Mesendoderm (in vitro differentiated cells): ENCODE measurements around the gene TRIM28. TPM values are rescaled to one million over a fixed set of nuclear protein-coding genes. Genes with fewer than 3 reads are reported as not detected.

Source experiments
- DNase-seq: peaks from one replicate; pipeline ENCODE4 v3.0.0; 2013
- H2AK5ac ChIP-seq: 2 replicates; pipeline ENCODE4 v1.6.1; 2013; ENCODE audit warnings: low read length, inconsistent platforms
- H2BK120ac ChIP-seq: 2 replicates; pipeline ENCODE4 v1.6.1; 2013; ENCODE audit warnings: low read depth, mild to moderate bottlenecking, low read length, moderate library complexity, mixed read lengths
- H2BK15ac ChIP-seq: replicated peaks from 2 replicates; pipeline ENCODE4 v1.6.1; 2013; ENCODE audit warnings: low read depth, mild to moderate bottlenecking, moderate library complexity
- H2BK5ac ChIP-seq: 2 replicates; pipeline ENCODE4 v1.6.1; 2013; ENCODE audit warnings: low read length, inconsistent platforms
- H3K18ac ChIP-seq: 2 replicates; pipeline ENCODE4 v1.6.1; 2013; ENCODE audit warnings: mild to moderate bottlenecking, low read length, mixed read lengths
- H3K23ac ChIP-seq: one replicate; pipeline ENCODE4 v1.6.1; 2013; ENCODE audit warnings: low read length
- H3K27ac ChIP-seq: 2 replicates; pipeline ENCODE4 v1.5.1; 2013; ENCODE audit warnings: low read depth, mild to moderate bottlenecking, inconsistent platforms, low read length, moderate library complexity
- H3K27me3 ChIP-seq: 2 replicates; pipeline ENCODE4 v1.6.1; 2013; ENCODE audit warnings: low read length, control low read depth, mild to moderate bottlenecking, inconsistent platforms; ENCODE audit not compliant: insufficient read depth, poor library complexity
- H3K36me3 ChIP-seq: 2 replicates; pipeline ENCODE4 v1.6.1; 2013; ENCODE audit warnings: low read length, inconsistent platforms; ENCODE audit not compliant: control insufficient read depth, insufficient read depth
- H3K4ac ChIP-seq: one replicate; pipeline ENCODE4 v1.6.1; 2013; ENCODE audit warnings: low read depth, mild to moderate bottlenecking, low read length, moderate library complexity
- H3K4me1 ChIP-seq: 2 replicates; pipeline ENCODE4 v1.6.1; 2013; ENCODE audit warnings: low read depth, low read length, inconsistent platforms; ENCODE audit not compliant: control insufficient read depth
- H3K4me2 ChIP-seq: 2 replicates; pipeline ENCODE4 v1.6.1; 2013; ENCODE audit warnings: low read length
- H3K4me3 ChIP-seq: 2 replicates; pipeline ENCODE4 v1.5.1; 2013; ENCODE audit warnings: mild to moderate bottlenecking, low read length
- H3K56ac ChIP-seq: one replicate; pipeline ENCODE4 v1.6.1; 2013; ENCODE audit warnings: low read length
- H3K79me1 ChIP-seq: 2 replicates; pipeline ENCODE4 v1.6.1; 2013; ENCODE audit warnings: low read length, inconsistent platforms
- H3K79me2 ChIP-seq: 2 replicates; pipeline ENCODE4 v1.6.1; 2013; ENCODE audit warnings: mild to moderate bottlenecking, low read length; ENCODE audit not compliant: control insufficient read depth, insufficient read depth
- H3K9ac ChIP-seq: 2 replicates; pipeline ENCODE4 v1.6.1; 2013; ENCODE audit warnings: low read length, inconsistent platforms
- H4K5ac ChIP-seq: one replicate; pipeline ENCODE4 v1.6.1; 2013; ENCODE audit warnings: low read length
- H4K8ac ChIP-seq: one replicate; pipeline ENCODE4 v1.6.1; 2013; ENCODE audit warnings: low read depth, mild to moderate bottlenecking, control low read depth, low read length, moderate library complexity
- WGBS: extraction: QIAGEN DNeasy Blood & Tissue Kit; methylation state at CpG from one replicate; pipeline ENCODE4 v1.1.7; 2013; ENCODE audit warnings: low lambda C conversion rate, missing lambda C conversion rate; ENCODE audit not compliant: insufficient coverage; ENCODE audit errors: extremely low coverage; 5-methylcytosine and 5-hydroxymethylcytosine counted together
- polyA plus RNA-seq, 2 experiments: library from polyadenylated mRNA; stranded (reverse); fragments of 200-250 nt; gene quantifications; one replicate each; pipeline ENCODE4 v1.2.3, GENCODE V29; 2013

TRIM28 gene
- 1,044 TPM for polyA plus RNA-seq (2013, experiment 1 of 2)
- polyA plus RNA-seq (2013, experiment 2 of 2), result 1,033 TPM

- Histone ChIP-seq H3K79me2 (peaks cover 43% of the 10 kb centered on the region), H3K27ac (peak within 1 kb of the TSS; percentile 99), H3K4me3 (peak within 1 kb of the TSS; percentile 99), H3K79me1 (peaks cover 18% of the 10 kb centered on the region), H3K56ac (peak within 1 kb of the TSS; percentile 99), H2BK15ac (no peak within 1 kb of the TSS), H3K9ac (peak within 1 kb of the TSS; percentile 100), H2AK5ac (peak within 1 kb of the TSS; percentile 69), H3K18ac (peak within 1 kb of the TSS; percentile 85), H2BK120ac (no peak within 1 kb of the TSS), H3K4me2 (peak within 1 kb of the TSS; percentile 86), H4K8ac (peak within 1 kb of the TSS; percentile 98), H3K4me1 (peaks cover 8% of the 10 kb centered on the region), H3K27me3 (no peaks in the 10 kb centered on the region), H3K23ac (peak within 1 kb of the TSS; percentile 94), H2BK5ac (peak within 1 kb of the TSS; percentile 84), H4K5ac (no peak within 1 kb of the TSS), H3K36me3 (peaks cover 19% of the 10 kb centered on the region), H3K4ac (peak within 1 kb of the TSS; percentile 28)
- WGBS, result no CpG with 5 or more reads among the region's 73 CpGs
- DNase-seq, result peak; percentile 100
Measured at GRCh38 chr19:58543826-58544590, at the start of gene TRIM28. Gene TRIM28, plus strand, starts transcription at chr19:58544064. Its CDS starts 694 bp downstream, at chr19:58544758.

- no CpG with 5 or more reads among the region's 8 CpGs for WGBS
- Histone ChIP-seq H3K4me2 (no peak overlapping the region), H2BK15ac (no peak overlapping the region), H2AK5ac (no peak overlapping the region), H3K9ac (no peak overlapping the region), H4K5ac (no peak overlapping the region), H3K4ac (no peak overlapping the region), H3K27me3 (no peaks in the 10 kb centered on the region), H3K23ac (no peak overlapping the region), H3K56ac (no peak overlapping the region), H3K27ac (no peak overlapping the region), H3K4me1 (no peaks in the 10 kb centered on the region), H2BK5ac (no peak overlapping the region), H3K4me3 (no peak overlapping the region), H3K79me1 (peaks cover 4% of the 10 kb centered on the region), H3K18ac (no peak overlapping the region), H4K8ac (no peak overlapping the region), H3K36me3 (no peaks in the 10 kb centered on the region), H3K79me2 (no peaks in the 10 kb centered on the region), H2BK120ac (no peak overlapping the region)
- DNase-seq, result no peak
Measured at GRCh38 chr19:58497634-58498170, 46.2 kb upstream of the TRIM28 start.

- no peak overlapping the region for H3K23ac ChIP-seq
- no peak overlapping the region for H4K8ac ChIP-seq
- H3K27ac ChIP-seq, result no peak overlapping the region
- no peaks in the 10 kb centered on the region for H3K27me3 ChIP-seq
- peak overlapping the region; percentile 78 for H3K9ac ChIP-seq
- no CpG with 5 or more reads among the region's 22 CpGs for WGBS
- no peak overlapping the region for H3K18ac ChIP-seq
- H3K56ac ChIP-seq, result peak overlapping the region; percentile 96
- no peaks in the 10 kb centered on the region for H3K79me2 ChIP-seq
- H2BK5ac ChIP-seq, result no peak overlapping the region
- H3K4me1 ChIP-seq, result no peaks in the 10 kb centered on the region
- H2AK5ac ChIP-seq, result peak overlapping the region; percentile 10
- no peak overlapping the region for H2BK120ac ChIP-seq
- peak overlapping the region; percentile 99 for H3K4me2 ChIP-seq
- no peak for DNase-seq
- H3K79me1 ChIP-seq, result peaks cover 4% of the 10 kb centered on the region
- no peak overlapping the region for H3K4ac ChIP-seq
- no peak overlapping the region for H2BK15ac ChIP-seq
- H3K4me3 ChIP-seq, result peak overlapping the region; percentile 86
- no peaks in the 10 kb centered on the region for H3K36me3 ChIP-seq
- no peak overlapping the region for H4K5ac ChIP-seq
Measured at GRCh38 chr19:58498316-58499020, 45.4 kb upstream of the TRIM28 start.

- peak overlapping the region; percentile 99 for H3K4me2 ChIP-seq
- DNase-seq, result peak; percentile 100
- H2BK15ac ChIP-seq, result no peak overlapping the region
- H2BK120ac ChIP-seq, result no peak overlapping the region
- peaks cover 4% of the 10 kb centered on the region for H3K79me1 ChIP-seq
- H4K5ac ChIP-seq, result no peak overlapping the region
- H3K56ac ChIP-seq, result peak overlapping the region; percentile 99
- peak overlapping the region; percentile 35 for H3K18ac ChIP-seq
- peak overlapping the region; percentile 94 for H3K23ac ChIP-seq
- H2AK5ac ChIP-seq, result no peak overlapping the region
- no peaks in the 10 kb centered on the region for H3K36me3 ChIP-seq
- peak overlapping the region; percentile 45 for H2BK5ac ChIP-seq
- H3K9ac ChIP-seq, result peak overlapping the region; percentile 89
- no peak overlapping the region for H4K8ac ChIP-seq
- peak overlapping the region; percentile 86 for H3K4me3 ChIP-seq
- H3K4ac ChIP-seq, result no peak overlapping the region
- no peaks in the 10 kb centered on the region for H3K79me2 ChIP-seq
- peak overlapping the region; percentile 90 for H3K27ac ChIP-seq
- no peaks in the 10 kb centered on the region for H3K27me3 ChIP-seq
- WGBS, result no CpG with 5 or more reads among the region's 60 CpGs
- H3K4me1 ChIP-seq, result no peaks in the 10 kb centered on the region
Measured at GRCh38 chr19:58499021-58499927, 44.6 kb upstream of the TRIM28 start.

GRCh38 chr19:58500242-58500641, 43.6 kb upstream of the TRIM28 start:
- Histone ChIP-seq H3K4me3 (no peak overlapping the region), H3K56ac (peak overlapping the region; percentile 99), H2AK5ac (no peak overlapping the region), H2BK15ac (no peak overlapping the region), H3K27ac (no peak overlapping the region), H2BK120ac (no peak overlapping the region), H3K36me3 (no peaks in the 10 kb centered on the region), H3K27me3 (no peaks in the 10 kb centered on the region), H3K79me2 (no peaks in the 10 kb centered on the region), H3K18ac (no peak overlapping the region), H4K8ac (no peak overlapping the region), H3K23ac (peak overlapping the region; percentile 19), H3K4ac (no peak overlapping the region), H3K9ac (peak overlapping the region; percentile 89), H4K5ac (no peak overlapping the region), H3K4me2 (peak overlapping the region; percentile 97), H2BK5ac (no peak overlapping the region), H3K79me1 (peaks cover 4% of the 10 kb centered on the region), H3K4me1 (no peaks in the 10 kb centered on the region)
- no peak for DNase-seq
- no CpG with 5 or more reads among the region's 14 CpGs for WGBS
